Kidney epithelial cell (primary cell): ENCODE measurements around the gene ALDH1A1. TPM values are rescaled to one million over a fixed set of nuclear protein-coding genes. Genes with fewer than 3 reads are reported as not detected.

ENCODE experiments used
- DNase-seq: peaks from one replicate; pipeline ENCODE4 v3.0.0-alpha.2; 2010; ENCODE audit warnings: low read depth
- H3K27me3 ChIP-seq: 2 replicates; pipeline ENCODE4 v1.6.0; 2011; ENCODE audit warnings: low read length; ENCODE audit not compliant: control insufficient read depth, insufficient read depth
- H3K36me3 ChIP-seq: 2 replicates; pipeline ENCODE4 v1.5.1; 2011; ENCODE audit warnings: low read length; ENCODE audit not compliant: control insufficient read depth, insufficient read depth
- H3K4me3 ChIP-seq: 2 replicates; pipeline ENCODE4 v1.5.1; 2011; ENCODE audit warnings: low read depth, mild to moderate bottlenecking, control low read depth, low read length
- CTCF ChIP-seq: IDR thresholded peaks from 2 replicates; pipeline ENCODE4 v1.5.1; 2011; ENCODE audit warnings: mild to moderate bottlenecking, moderate library complexity, low read length, control low read depth, inconsistent platforms; ENCODE audit not compliant: insufficient read depth, poor library complexity, severe bottlenecking
- total RNA-seq: library from RNA; depleted of rRNA; stranded (reverse); fragments of >200 nt; gene quantifications from 2 replicates; pipeline ENCODE4 v1.2.3, GENCODE V29; 2015

The ALDH1A1 gene
- total RNA-seq, 1 donor from 2014 or later, result 3.6 TPM

GRCh38 chr9:72931437-72931836 lies 21.4 kb downstream of the ALDH1A1 start:
- Histone ChIP-seq H3K4me3 (no peak overlapping the region), H3K36me3 (no peaks in the 10 kb centered on the region), H3K27me3 (no peaks in the 10 kb centered on the region)
- no peak for TF ChIP-seq CTCF
- peak; percentile 54 for DNase-seq

- no peaks in the 10 kb centered on the region for H3K27me3 ChIP-seq
- DNase-seq, result no peak
- H3K36me3 ChIP-seq, result no peaks in the 10 kb centered on the region
- H3K4me3 ChIP-seq, result no peak overlapping the region
- TF ChIP-seq CTCF, result no peak
These were observed 22.0 kb downstream of the ALDH1A1 start for GRCh38 chr9:72930828-72931227.

- DNase-seq, result no peak
- Histone ChIP-seq H3K4me3 (no peak overlapping the region), H3K36me3 (no peaks in the 10 kb centered on the region), H3K27me3 (no peaks in the 10 kb centered on the region)
- no peak for TF ChIP-seq CTCF
These were observed 23.3 kb downstream of the ALDH1A1 start for GRCh38 chr9:72929542-72929941.

- TF ChIP-seq CTCF, result no peak
- Histone ChIP-seq H3K36me3 (no peaks in the 10 kb centered on the region), H3K27me3 (no peaks in the 10 kb centered on the region), H3K4me3 (no peak overlapping the region)
- no peak for DNase-seq
These were observed 24.8 kb downstream of the ALDH1A1 start for GRCh38 chr9:72928042-72928507.

GRCh38 chr9:72926506-72926905 lies 26.3 kb downstream of the ALDH1A1 start:
- Histone ChIP-seq H3K4me3 (no peak overlapping the region), H3K27me3 (no peaks in the 10 kb centered on the region), H3K36me3 (no peaks in the 10 kb centered on the region)
- no peak for TF ChIP-seq CTCF
- DNase-seq, result no peak

GRCh38 chr9:72925891-72926290 lies 27.0 kb downstream of the ALDH1A1 start:
- no peak for DNase-seq
- H3K36me3 ChIP-seq, result no peaks in the 10 kb centered on the region
- H3K27me3 ChIP-seq, result no peaks in the 10 kb centered on the region
- TF ChIP-seq CTCF, result no peak
- no peak overlapping the region for H3K4me3 ChIP-seq
